HEK293 (cell line): Measurements from ENCODE around the gene DNAJC27.
A peak's percentile ranks its signal among the peaks of the same experiment; 100 is the strongest.

ENCODE experiments used
- CTCF ChIA-PET: fragments of 350-600 bp; formaldehyde crosslinking; extraction: SDS; loops from one replicate; lab custom pipeline; 2021; ENCODE audit warnings: antibody characterized with exemption; lab: Yijun Ruan, JAX
- POLR2A ChIA-PET: fragments of 300-600 bp; formaldehyde crosslinking; extraction: SDS; loops from one replicate; lab custom pipeline; 2020; ENCODE audit warnings: antibody characterized with exemption, inconsistent platforms; lab: Yijun Ruan, JAX
- H3K27ac ChIP-seq: fragments of 200-500 bp; sonication (Bioruptor generic); 2 replicates; pipeline ENCODE4 v1.5.1; 2014; ENCODE audit warnings: low read depth, low read length, control low read depth, inconsistent platforms; ENCODE audit errors: extremely low read depth
- H3K36me3 ChIP-seq, 2 experiments: fragments of 200-500 bp in 1 of 2; sonication (Bioruptor generic) in 1 of 2; 1 replicate in 1 of 2; 2 replicates in 1 of 2; pipeline ENCODE4 v1.5.1; 2014 to 2017; ENCODE audit warnings: inconsistent platforms in 2 of 2, low read length in 2 of 2; ENCODE audit not compliant: control insufficient read depth in 2 of 2, insufficient read depth in 1 of 2
- H3K4me1 ChIP-seq: fragments of 200-500 bp; sonication (Bioruptor generic); 2 replicates; pipeline ENCODE4 v1.5.1; 2014; ENCODE audit warnings: mild to moderate bottlenecking, low read length, inconsistent platforms; ENCODE audit not compliant: control insufficient read depth, insufficient read depth
- H3K4me3 ChIP-seq: 2 replicates; pipeline ENCODE4 v1.5.1; 2011; ENCODE audit warnings: low read depth, mild to moderate bottlenecking, control low read depth, low read length, moderate library complexity
- H3K9me3 ChIP-seq: fragments of 200-500 bp; sonication (Bioruptor generic); 2 replicates; pipeline ENCODE4 v1.5.1; 2014; ENCODE audit warnings: low read depth, low read length, inconsistent platforms; ENCODE audit not compliant: control insufficient read depth, insufficient read depth
- BCL11A ChIP-seq: fragments of 450-650 bp; formaldehyde crosslinking; IDR thresholded peaks from 2 replicates; pipeline ENCODE4 v1.5.1; 2016; ENCODE audit warnings: low read depth, missing biosample characterization, missing genetic modification characterization
- FEZF1 ChIP-seq: fragments of 450-650 bp; formaldehyde crosslinking; IDR thresholded peaks from 2 replicates; pipeline ENCODE4 v1.5.1; 2016; ENCODE audit warnings: missing biosample characterization, missing genetic modification characterization
- HOXC10 ChIP-seq: sonication (generic); formaldehyde crosslinking; IDR thresholded peaks from 2 replicates; pipeline ENCODE4 v1.8.1; 2023; ENCODE audit warnings: mild to moderate bottlenecking, missing genetic modification reagents
- SETDB1 ChIP-seq: IDR thresholded peaks from one replicate; pipeline ENCODE4 v1.6.1; 2017; ENCODE audit warnings: mild to moderate bottlenecking, low read length, moderate library complexity, mixed read lengths; ENCODE audit not compliant: insufficient read length
- ZBTB17 ChIP-seq: fragments of 450-650 bp; formaldehyde crosslinking; IDR thresholded peaks from 2 replicates; pipeline ENCODE4 v1.5.1; 2016; ENCODE audit warnings: missing biosample characterization, missing genetic modification characterization
- ZBTB49 ChIP-seq: fragments of 450-650 bp; formaldehyde crosslinking; IDR thresholded peaks from 2 replicates; pipeline ENCODE4 v1.5.1; 2016; ENCODE audit warnings: missing biosample characterization, missing genetic modification characterization, low read depth
- ZNF169 ChIP-seq: fragments of 450-650 bp; formaldehyde crosslinking; IDR thresholded peaks from 2 replicates; pipeline ENCODE4 v1.5.1; 2016; ENCODE audit warnings: missing biosample characterization, missing genetic modification characterization
- ZNF223 ChIP-seq: fragments of 450-650 bp; formaldehyde crosslinking; IDR thresholded peaks from 2 replicates; pipeline ENCODE4 v1.5.1; 2016; ENCODE audit warnings: missing biosample characterization, missing genetic modification characterization
- ZNF248 ChIP-seq: fragments of 450-650 bp; formaldehyde crosslinking; IDR thresholded peaks from 2 replicates; pipeline ENCODE4 v1.5.1; 2017; ENCODE audit warnings: missing biosample characterization, missing genetic modification characterization
- ZNF529 ChIP-seq: fragments of 450-650 bp; formaldehyde crosslinking; IDR thresholded peaks from 2 replicates; pipeline ENCODE4 v1.5.1; 2017; ENCODE audit warnings: missing genetic modification characterization, missing biosample characterization; ENCODE audit not compliant: insufficient replicate concordance
- ZNF645 ChIP-seq: fragments of 450-650 bp; formaldehyde crosslinking; IDR thresholded peaks from 2 replicates; pipeline ENCODE4; 2016; ENCODE audit warnings: missing biosample characterization, missing genetic modification characterization
- ZNF664 ChIP-seq: fragments of 450-650 bp; formaldehyde crosslinking; IDR thresholded peaks from 2 replicates; pipeline ENCODE4 v1.5.1; 2016; ENCODE audit warnings: missing biosample characterization, missing genetic modification characterization
- ZSCAN18 ChIP-seq: fragments of 450-650 bp; formaldehyde crosslinking; IDR thresholded peaks from 2 replicates; pipeline ENCODE4 v1.5.1; 2016; ENCODE audit warnings: missing biosample characterization, missing genetic modification characterization
- ZSCAN30 ChIP-seq: fragments of 450-650 bp; IDR thresholded peaks from 2 replicates; pipeline ENCODE4 v1.5.1; 2018; ENCODE audit warnings: missing biosample characterization, mild to moderate bottlenecking, missing genetic modification characterization, moderate library complexity

Gene DNAJC27

GRCh38 chr2:24978661-24979060, 6.9 kb upstream of the DNAJC27 start:
- TF ChIP-seq ZBTB49 (no peak), ZBTB17 (tag by site-specific recombination) (no peak)
- Histone ChIP-seq H3K36me3 (no peaks in the 10 kb centered on the region), H3K4me1 (no peaks in the 10 kb centered on the region), H3K4me3 (no peak overlapping the region), H3K27ac (no peak overlapping the region), H3K9me3 (no peaks in the 10 kb centered on the region)
- ChIA-PET CTCF (interaction anchor here (0.6 to 4.5 kb wide), 4 partner anchors 62 to 179 kb away, joined by 3 to 114 read pairs (median 10); no protein-coding TSS in a partner anchor), POLR2A (no interaction called here)

- H3K9me3 ChIP-seq, result no peaks in the 10 kb centered on the region
Measured at GRCh38 chr2:24977631-24978030, 5.9 kb upstream of the DNAJC27 start.

GRCh38 chr2:24973812-24974211, 2.1 kb upstream of the DNAJC27 start:
- no peak for TF ChIP-seq SETDB1
- TF ChIP-seq ZNF664, result 0 out of 2 replicates have a peak, but pooled peaks have one; percentile 24
- TF ChIP-seq, all 188 proteins: peak for 1
- ChIA-PET POLR2A (no interaction called here), CTCF (interaction anchor here (0.6 to 1.6 kb wide), 7 partner anchors 154 to 255 kb away, joined by 3 to 17 read pairs (median 4); no protein-coding TSS in a partner anchor)
- no peak overlapping the region for H3K4me3 ChIP-seq
- H3K9me3 ChIP-seq, result no peaks in the 10 kb centered on the region
- H3K4me1 ChIP-seq, result no peaks in the 10 kb centered on the region; the same call in 1 of the 2 replicates
- no peak overlapping the region for H3K27ac ChIP-seq
- H3K36me3 ChIP-seq, result peaks cover 0 to 3% of the 10 kb centered on the region in 2 experiments; a peak in 1 of 3 replicates

More at GRCh38 chr2:24977631-24978030, 5.9 kb upstream of the DNAJC27 start:
- Histone ChIP-seq H3K4me1 (no peaks in the 10 kb centered on the region; the same call in 1 of the 2 replicates), H3K4me3 (no peak overlapping the region), H3K36me3 (no peaks in the 10 kb centered on the region), H3K27ac (no peak overlapping the region)
- POLR2A ChIA-PET, result interaction anchor here (0.7 kb wide), 1 partner anchor 151 kb away, joined by 4 read pairs; no protein-coding TSS in a partner anchor
- CTCF ChIA-PET, result interaction anchor here (0.6 to 4.5 kb wide), 4 partner anchors 17 to 151 kb away, joined by 3 to 114 read pairs (median 19); no protein-coding TSS in a partner anchor
- TF ChIP-seq HOXC10, result no peak
- TF ChIP-seq ZSCAN30 (tag by site-specific recombination), result no peak
- no peak for TF ChIP-seq FEZF1 (tag by site-specific recombination)
- TF ChIP-seq ZNF529, result no peak
- no peak for TF ChIP-seq ZSCAN18 (tag by site-specific recombination)
- no peak for TF ChIP-seq ZNF248
- TF ChIP-seq BCL11A (tag by site-specific recombination), result no peak
- no peak for TF ChIP-seq ZNF645
- no peak for TF ChIP-seq ZNF223 (tag by site-specific recombination)
- TF ChIP-seq ZNF169 (tag by site-specific recombination), result no peak
